GM18873 (cell line): ENCODE results near the gene FOXJ3.

Experiments
- ATAC-seq: cut with Tn5 transposase; IDR thresholded peaks from one replicate; pipeline ENCODE4 v1.9.1; 2021; ENCODE audit warnings: mild to moderate bottlenecking, moderate library complexity, moderate number of reproducible peaks; ENCODE audit not compliant: unreplicated experiment, low FRiP score

Gene FOXJ3

GRCh38 chr1:42335050-42335808 lies at the start of gene FOXJ3:
Gene FOXJ3 (minus strand): TSS chr1:42335235. CDS start chr1:42311093, 24,142 bp downstream.
- ATAC-seq: peak; percentile 38

DNA sequence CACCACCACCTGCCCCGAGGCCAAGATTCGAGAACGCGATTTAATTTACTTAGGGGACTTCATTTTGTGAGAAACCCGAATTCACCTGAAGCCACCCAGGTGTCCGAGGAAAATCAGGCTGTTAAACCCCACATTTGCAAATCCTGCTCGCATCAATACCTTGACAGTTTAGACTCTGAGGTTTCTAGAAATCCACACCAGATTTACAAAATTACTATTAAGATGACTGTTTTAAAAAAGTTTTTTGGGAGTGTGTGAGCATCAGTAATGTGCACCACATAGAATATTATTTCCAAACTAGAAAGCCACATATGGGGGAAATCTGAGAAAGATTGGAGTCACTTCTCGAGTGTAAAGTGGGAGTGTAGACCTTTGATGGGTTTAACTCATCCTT lies 46.2 kb upstream of the FOXJ3 start:
- no peak for ATAC-seq

GRCh38 chr1:42380586-42381279 lies 45.7 kb upstream of the FOXJ3 start, which contains the start of gene RIMKLA:
Gene RIMKLA (plus strand): TSS chr1:42380792. CDS start chr1:42380935, 143 bp downstream.
- ATAC-seq: peak; percentile 56

DNA sequence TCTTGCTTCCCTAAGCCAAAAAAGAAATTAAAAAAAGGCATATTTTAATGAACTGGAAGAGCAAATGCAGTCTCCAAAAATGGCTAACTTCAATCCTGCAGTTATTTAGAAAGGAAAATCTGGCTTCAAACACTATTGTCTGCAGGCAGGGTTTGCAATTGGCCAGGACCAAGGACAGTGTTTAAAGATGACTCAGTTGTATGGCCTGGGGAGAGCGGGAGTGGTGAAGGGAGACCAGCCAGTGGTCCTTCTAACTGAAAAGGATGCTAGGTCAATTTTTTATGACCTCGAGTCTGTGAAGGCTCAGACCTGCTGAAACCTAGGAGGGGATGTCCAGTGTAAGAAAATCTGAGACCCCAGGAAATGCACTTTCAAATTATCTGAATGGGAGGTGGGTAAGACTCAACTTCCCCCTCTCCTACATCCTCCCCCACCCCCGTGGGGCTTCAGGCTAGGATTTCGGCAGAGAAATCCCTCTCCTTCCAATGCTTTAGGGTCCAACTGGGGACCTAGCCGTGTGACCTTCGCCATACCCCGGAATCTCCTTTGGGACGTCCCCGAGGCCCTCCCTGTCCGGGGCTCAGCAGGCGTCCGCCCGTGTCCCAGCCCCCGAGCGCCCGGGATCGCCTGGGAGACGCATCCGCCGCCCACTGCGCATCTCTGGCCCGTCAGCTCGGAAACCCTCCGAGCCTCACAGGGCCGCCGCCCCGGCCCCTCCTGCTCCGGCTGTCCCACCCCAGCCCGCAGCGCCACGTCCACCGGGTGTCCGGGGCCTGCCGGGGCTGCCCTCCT lies 45.0 kb upstream of the FOXJ3 start:
- no peak for ATAC-seq

DNA sequence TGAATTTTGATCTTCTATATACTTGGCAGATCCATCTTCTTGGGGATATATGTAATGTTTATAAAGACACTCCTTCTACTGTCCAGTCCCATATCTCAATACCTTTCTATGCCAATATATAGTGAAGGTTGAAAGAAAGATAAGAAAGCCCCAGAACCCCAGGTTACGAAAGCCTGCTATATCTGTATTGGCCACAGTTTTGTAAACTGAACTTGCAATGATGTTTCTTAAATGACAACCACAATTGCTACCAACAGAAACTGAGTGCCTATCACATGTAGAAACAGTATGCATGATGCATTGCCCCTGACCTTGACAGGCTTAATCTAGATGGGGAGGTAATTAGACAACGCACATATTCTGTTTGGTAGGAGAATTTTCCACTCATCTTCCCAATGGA lies 37.8 kb upstream of the FOXJ3 start:
- no peak for ATAC-seq

DNA sequence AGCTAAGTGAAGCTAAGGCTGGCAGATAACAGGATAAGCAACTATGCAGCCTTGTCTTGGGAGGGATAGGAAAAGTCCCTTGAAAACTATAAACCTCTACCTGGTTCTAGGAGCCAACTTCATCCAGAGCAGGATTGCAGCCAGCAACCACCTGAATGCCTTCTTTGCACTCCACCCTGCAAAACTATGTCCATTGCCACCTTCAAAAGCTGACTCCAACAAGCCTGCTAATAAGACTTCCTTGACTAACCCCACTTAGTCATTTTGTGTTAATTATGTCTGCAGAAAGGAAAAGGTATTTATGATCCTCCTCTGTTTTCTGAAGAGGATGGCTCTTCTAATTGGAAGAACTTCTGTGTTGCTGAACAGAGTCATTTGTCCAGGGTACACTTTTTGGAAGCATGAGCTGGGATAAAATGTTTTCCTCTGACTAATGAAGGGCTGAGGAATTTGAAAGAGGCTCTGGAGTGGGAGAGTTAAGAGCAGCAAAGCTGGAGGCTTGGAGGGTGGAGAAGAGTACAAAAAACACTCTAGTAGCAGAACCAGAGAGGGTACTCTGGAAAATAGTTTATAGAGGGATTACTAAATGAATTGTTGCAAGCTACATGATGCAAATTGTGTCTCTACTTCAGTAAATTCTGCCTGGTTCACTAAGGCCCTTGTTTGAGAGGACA lies 36.0 kb upstream of the FOXJ3 start:
- no peak for ATAC-seq

DNA sequence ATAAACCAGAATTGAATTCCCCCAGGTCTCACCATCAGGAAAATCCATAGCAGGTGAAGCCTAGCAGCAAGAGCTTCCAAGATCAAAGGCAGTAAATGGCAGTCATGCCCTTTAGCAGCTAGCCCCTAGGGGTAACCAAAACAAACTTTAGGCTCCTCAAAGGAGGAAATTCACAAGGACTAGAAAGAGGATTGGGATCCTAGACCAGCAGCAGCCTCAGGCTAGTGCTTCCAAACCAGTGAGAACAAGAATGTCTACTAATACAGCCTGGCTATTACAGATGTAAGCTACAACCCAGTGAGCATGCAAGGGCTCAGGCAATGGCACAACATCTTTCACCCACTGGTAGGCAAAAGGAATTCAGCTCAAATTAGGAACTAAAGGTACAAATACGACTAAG lies 34.4 kb upstream of the FOXJ3 start:
- no peak for ATAC-seq

DNA sequence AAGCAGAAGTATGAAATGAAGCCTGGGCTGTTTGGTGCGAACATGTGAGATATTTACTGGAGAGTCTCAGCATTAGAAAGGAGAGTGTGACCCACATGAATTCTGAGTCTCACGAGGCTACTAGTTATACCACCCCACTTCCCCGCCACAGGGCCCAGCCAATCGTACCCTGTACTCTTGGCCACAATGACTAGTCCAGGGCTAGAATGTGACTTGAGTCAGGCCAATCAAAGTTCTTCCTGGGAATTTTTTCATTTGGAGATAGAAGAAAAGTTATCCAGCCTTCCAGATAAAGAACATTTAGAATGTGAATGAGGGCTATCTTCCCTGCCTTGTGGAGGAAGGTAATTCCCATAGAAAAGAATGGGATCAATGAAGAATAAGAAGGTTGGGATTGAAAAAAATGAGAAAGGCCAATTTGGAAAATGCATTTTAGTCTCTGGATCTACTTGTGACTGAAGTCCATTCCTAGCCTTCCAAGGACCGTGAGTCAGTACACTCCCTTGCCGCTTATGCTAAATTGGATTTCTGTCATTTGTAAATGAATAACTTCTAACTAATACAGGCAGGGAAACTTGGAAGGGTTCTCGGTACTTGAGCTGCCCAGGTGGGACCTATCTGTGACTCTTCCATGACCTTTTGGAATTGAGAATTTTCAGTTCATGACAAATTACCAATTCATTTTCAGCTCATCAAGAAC lies 33.2 kb upstream of the FOXJ3 start:
- no peak for ATAC-seq

GRCh38 chr1:42365118-42365517 lies 30.1 kb upstream of the FOXJ3 start:
- ATAC-seq: no peak

- ATAC-seq: no peak
These were observed 29.5 kb upstream of the FOXJ3 start for GRCh38 chr1:42364542-42364941.

DNA sequence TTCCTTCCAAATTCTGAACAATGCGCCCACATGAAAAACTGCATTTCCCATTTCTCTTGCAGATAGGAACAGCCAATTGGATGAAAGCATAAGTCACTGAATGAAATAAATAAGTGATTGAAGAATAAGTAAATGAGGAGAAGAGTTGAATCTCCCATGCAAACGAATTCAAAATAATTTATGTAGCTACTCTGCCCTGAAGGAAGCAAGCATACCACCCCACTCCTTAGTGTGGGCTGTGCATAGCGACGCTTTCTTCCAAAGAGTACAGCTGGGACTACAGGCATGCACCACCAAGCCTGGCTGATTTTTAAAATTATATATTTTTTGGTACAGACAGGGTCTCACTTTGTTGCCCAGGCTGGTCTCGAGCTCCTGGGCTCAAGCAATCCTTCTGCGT lies 29.1 kb upstream of the FOXJ3 start:
- ATAC-seq: no peak

- ATAC-seq: no peak
These were observed 24.4 kb upstream of the FOXJ3 start for GRCh38 chr1:42359466-42359865.

DNA sequence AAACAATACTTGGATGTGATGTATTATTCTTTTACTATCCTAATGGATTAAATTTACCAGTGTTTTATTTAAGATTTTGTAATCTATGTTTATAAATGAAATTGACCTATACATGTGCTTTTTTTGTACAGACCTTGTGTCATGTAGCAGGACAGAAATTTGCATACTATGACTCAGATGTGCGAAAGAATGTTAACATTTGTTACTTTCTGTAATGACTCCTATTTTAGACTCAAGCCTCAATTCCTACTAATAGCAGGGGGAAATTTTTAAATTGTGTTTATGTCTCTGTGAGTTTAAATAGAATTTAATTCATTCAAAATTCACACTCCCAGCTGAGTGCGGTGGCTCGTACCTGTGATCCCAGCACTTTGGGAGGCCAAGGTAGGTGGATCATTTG lies 23.8 kb upstream of the FOXJ3 start:
- no peak for ATAC-seq

GRCh38 chr1:42350086-42350485 lies 15.1 kb upstream of the FOXJ3 start:
- no peak for ATAC-seq

- no peak for ATAC-seq
These were observed 13.5 kb upstream of the FOXJ3 start for GRCh38 chr1:42348498-42348897.

- no peak for ATAC-seq
These were observed 8.0 kb upstream of the FOXJ3 start for GRCh38 chr1:42343049-42343448.

DNA sequence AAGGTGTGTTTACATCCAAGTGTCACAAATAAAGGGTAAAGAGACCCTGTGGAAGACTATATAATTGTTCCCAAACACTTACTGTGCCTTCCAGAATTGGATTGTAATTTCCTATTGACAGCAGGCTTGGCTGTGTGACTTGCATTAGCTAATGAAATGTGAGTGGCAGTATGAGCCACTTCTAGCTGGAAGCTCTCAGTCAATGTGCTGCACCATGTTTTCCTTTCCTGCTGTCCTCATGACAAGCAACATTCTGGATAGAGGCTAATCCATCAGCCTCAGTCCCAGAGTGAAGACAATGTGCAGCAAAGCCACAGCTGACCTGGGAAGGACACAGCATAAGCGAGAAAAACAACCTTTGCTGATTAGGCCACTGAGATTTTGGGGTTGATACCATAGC lies 5.9 kb upstream of the FOXJ3 start:
- ATAC-seq: no peak

GRCh38 chr1:42340093-42340492 lies 5.1 kb upstream of the FOXJ3 start:
- ATAC-seq: no peak

DNA sequence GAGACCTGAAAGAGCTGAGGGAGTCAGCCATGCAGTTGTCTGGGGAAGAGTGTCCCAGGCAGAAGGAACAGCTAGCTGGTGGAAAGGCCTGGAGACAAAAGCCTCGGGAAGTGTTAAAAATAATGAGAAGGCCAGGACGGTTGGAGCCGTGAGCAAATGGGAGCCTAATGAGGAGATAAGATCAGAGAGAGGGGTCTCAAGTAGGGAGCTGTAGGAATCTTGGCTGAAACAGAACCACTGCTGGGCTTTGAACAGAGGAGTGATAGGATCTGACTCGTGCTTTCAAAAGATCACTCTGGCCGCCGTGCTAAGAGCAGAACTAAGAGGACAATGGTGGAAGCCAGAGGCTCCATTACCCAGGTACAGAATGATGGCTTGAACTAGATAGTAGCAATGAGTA lies 1.9 kb upstream of the FOXJ3 start:
- no peak for ATAC-seq
